Measurements from ENCODE around the gene CCDC9B.
A peak's percentile ranks its signal among the peaks of the same experiment; 100 is the strongest.

CCDC9B gene

DNA sequence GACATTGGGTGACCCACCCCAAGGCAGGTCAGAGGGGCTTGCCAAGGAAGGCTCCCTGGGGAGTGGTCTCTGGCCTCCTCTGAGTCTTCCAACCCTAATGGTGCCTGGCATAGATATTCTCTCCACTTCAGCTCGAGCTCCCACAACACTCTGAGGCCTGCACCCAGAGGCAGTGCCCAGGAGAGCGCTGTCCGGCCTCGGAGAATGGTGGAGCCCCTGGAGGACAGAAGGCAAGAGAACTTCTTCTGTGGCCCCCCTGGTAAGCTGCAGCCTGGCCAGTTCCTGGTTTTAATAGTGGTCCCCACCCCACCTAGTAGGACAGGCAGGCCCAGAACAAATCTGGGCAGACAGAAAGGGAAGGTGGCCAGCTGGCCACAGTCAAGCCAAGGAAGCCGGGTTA is 24.3 kb upstream of the CCDC9B start:
- no peak for DNase-seq

DNA sequence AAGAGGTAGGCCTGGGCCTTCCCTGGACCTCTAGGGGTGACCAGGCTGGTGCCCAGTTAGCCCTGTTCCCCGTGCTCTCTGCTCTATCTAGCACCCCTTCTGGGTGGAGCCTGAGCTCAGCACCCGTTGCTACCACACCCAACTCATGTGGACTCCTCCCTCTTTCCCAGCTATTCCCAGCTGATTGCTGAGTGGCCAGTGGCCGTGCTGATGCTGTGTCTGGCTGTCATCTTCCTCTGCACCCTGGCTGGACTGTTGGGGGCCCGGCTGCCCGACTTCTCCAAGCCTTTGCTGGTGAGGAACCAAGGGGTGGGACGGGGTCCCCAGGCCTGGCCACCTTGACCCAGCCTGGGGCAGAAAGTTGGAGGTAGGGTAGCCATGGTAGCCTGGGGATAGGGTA is 23.5 kb upstream of the CCDC9B start:
- DNase-seq = no peak

DNA sequence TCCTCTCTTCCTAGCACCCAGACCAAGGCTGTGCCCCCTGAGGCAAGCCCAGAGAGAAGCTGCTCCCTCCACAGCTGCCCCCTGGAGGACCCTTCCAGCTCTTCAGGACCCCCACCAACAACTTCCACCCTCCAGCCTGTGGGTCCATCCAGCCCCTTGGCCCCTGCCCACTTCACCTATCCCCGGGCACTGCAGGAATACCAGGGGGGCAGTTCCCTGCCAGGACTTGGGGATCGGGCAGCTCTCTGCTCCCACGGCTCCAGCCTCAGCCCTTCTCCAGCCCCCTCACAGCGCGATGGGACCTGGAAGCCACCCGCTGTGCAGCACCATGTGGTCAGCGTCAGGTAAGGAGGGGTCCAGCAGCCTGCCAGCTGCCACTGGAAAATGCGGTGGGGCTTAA is 22.9 kb upstream of the CCDC9B start:
- DNase-seq = no peak

DNA sequence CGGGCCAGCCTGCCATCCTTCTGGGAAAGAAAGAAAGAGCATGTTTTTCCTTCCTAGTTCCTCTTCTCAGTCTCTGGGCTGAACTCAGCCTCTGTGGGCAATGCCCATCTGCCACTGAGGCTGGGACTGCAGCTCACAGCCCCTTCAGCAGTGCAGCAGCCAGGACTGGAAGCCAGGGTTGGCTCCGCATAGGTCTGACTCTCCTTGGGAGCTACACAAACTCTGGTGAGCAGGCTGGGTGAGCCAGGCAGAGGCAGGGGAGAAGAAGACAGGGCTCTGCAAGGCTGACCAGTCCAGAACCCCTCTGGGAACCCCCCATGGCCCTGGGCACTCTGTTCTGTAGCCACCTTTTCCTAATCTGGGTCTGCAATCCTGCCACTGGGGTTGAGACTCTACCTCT is 20.9 kb upstream of the CCDC9B start:
- DNase-seq = no peak

DNA sequence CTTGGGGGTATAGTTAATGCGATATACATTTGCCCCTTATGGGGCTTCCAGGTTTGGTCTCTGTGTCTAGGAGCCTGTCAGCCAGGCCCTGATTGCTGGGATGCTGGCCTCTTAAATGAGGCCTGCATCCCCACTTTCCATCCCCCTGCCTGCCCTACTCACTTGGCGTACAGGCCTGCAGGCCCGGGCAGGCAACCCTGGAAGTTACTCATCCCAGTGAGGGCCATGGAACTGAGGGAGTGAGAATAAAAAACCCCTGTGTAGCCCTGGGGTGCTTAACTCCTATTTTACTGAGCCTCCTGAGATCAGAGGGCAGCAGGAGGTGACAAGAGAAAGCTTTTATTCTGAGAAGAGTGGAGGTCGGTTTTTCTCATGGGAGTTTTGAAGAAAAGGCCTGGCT is 19.3 kb upstream of the CCDC9B start:
- DNase-seq = no peak

DNA sequence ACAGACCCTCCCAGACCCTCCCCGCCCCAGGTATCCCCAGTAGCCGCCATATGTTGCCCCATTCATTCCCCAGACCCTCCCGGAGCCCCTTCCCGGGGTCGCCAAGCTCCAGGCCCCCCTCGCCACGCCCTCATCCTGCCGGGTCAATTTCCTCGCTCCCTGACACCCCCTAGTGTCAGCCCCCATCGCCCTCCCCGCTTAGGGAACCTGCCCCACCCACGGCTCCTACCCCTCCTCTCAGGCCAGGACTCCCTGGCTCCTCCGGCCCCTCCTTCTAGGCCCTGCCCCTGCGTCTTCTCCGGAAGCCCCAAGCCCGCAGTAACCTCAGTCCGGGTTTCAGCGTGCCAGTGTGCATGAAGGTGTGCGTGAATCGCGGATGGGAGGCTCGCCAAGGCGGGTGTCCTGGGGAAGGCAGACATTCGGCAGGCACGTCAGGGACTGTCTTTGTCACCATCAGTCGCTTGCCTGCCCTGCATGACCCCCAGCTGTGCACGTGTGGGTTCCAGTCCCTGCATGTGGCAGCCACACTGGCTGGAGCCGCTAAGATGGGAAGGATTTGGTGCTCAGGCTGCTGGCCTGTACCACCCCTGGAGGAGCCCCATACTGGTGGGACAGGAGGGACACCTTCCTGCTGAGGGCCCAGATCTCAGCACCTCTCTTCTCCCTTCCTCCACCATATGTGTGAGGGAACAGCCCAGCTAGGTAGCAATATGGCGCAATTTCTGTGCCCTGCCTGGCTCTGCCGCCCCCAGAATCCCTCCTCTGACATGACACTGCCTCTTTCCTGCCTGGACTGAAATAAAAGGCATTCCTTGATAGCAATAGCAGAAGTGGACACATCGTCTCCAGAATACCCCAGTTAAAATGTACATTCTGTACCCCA is 18.0 kb upstream of the CCDC9B start:
- peak; percentile 33 to 45 for DNase-seq

DNA sequence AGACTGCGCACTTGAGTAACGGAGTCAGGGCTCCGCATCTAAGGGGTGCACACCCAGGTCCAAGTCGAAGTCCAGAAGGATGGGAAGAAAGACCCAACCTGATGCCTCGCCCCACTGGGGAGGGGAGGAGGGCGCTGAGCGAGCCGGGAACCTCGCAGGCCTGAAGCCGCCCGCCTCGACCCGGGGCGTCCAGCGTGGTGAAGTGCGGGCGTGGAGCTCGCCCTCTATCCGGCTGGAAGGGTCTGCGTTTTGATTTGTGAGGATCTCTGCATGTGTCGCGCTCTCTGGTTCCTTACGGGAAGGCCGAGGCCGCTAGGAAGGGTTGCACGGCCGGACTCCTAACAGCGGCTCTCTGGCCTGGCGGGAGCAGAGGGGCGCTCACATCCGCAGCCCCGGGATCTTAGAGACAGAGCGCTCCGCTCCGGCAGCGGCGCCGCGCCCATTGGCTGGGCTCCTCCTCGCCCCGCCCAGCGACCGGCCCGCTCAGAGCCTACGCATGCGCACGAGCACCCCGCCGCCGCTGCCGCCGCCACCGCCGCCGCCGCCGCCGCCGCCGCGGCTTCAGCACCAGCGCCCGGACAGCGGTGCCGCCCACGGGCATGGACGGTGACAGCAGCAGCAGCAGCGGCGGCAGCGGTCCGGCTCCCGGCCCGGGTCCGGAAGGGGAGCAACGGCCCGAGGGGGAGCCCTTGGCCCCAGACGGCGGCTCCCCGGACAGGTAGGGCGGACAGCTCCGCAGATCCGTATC is 17.2 kb upstream of the CCDC9B start, which contains the start of gene DISP2:
Gene DISP2 (plus strand): TSS at position 497 of the 748 bp plus-strand sequence. CDS start 103 bp downstream, at position 600.
- DNase-seq = peak; percentile 81 to 87

DNA sequence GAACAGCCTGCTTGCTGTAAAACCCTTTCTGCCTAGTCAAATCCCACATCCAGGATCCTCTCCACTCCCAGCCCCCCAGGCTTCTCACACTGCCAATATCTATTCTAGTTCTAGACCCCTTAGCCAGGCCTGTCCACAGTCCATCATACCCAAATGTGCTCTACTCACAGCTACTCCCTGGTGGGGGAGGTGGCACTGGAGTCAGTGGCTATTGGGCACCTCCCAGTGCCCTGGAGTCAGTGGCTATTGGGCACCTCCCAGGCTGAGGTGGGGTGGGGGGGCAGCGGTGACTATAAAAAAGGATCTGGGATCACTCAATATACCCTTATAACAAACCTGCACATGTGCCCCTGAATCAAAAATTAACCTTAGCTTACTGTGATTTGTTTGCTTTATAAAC is 16.5 kb upstream of the CCDC9B start:
- DNase-seq = no peak

DNA sequence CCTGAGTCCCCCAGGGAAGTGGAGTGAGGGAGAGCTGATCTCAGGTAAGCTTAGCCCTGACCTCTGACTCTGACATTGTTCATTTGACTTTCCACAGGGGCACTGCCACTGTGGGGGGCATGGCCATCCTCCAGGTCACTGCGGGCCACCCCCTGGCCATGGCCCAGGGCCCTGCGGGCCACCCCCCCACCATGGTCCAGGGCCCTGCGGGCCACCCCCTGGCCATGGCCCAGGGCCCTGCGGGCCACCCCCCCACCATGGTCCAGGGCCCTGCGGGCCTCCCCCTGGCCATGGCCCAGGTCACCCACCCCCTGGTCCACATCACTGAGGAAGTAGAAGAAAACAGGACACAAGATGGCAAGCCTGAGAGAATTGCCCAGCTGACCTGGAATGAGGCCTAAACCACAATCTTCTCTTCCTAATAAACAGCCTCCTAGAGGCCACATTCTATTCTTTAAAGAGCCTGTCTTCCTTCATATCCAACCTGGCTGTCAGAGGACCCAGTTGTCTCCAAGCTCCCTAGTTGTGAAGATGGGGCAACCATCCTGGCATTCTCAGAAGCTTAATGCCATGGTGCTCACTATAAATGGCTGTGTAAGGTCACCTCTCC is 15.3 kb upstream of the CCDC9B start:
- no peak for DNase-seq

DNA sequence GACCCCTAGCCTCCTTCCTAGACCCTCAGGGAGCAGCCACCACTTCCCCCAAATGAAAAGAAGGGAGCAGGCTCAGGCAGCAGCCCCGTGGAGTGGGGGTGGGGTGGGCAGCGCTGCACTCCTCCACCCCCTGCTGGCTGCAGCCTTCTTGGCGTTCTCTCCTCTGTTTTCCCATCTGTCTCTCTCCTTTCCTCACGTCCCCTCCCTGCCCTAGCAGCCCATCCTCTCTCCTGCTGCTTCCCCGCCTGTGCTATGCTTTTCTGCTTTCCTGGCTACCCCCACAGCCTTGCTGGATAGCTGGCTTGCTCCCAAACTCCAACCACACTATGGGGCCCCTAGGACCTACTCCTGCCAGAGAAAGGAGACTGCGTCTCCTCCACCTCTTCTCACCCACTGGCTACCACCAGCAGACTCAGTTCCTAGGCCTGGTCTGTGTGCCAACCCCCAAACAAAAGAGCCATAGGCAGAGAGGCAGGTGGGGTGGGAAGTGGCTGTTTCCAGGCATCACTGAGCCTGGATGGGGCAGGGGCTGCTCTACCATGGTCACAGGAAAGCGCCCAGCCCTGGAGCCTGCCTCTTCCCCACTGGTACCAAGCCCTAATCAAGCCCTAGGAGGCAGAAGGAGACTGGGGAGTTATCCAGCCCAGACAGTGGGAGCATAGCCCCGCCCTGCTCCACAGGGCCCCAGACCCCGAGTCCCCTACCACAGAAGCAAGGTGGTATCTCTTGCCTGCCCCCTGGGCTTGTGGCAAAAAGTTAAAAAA is 13.9 kb upstream of the CCDC9B start:
- no peak for DNase-seq

DNA sequence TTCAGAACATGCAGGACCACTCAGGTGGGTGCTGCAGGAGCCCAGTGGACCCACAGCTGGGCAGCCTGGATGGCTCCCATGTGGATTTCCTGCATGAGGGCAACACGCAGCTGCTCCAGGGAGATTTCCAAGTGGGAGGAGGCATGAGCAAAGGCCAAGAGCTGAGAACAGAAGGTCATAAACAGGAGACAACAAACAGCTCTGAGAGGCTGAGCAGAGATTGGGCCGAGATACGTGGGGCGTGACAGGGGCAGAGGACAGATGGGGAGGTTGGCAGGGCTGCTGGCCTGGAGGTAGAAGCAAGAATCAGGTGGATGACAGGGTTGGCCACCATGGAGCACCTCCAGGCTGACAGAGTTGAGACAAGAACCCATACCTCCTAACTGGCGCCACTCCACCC is 13.0 kb upstream of the CCDC9B start:
- no peak for DNase-seq

DNA sequence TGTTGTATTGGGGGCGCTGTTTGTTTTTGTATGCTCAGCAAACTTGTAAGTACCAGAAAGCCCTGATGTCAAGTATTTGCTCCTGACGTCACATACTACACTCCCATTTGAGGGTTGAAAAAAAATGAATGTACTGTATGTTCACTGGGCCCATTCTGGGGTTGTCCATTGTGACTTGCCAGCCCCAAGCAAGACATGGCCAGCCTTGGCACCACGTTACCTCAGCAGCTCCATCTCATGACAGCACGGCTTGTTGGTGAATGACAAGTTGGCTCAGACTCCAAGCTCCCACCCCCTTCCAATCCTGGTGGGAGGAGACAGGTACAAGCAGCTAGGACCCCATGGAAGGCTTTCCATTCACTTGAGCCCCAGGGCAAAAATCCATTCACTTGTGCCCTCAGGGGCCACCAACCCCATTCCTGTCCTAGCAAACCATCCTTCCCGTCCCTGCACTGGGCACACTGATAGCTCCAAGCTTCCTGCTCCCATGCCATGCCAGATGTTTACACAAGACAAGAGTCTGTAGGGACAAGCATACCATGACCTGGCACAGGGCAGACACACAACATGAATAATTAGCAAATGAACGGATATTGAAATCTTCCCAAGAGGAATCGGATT is 11.7 kb upstream of the CCDC9B start:
- DNase-seq = no peak

DNA sequence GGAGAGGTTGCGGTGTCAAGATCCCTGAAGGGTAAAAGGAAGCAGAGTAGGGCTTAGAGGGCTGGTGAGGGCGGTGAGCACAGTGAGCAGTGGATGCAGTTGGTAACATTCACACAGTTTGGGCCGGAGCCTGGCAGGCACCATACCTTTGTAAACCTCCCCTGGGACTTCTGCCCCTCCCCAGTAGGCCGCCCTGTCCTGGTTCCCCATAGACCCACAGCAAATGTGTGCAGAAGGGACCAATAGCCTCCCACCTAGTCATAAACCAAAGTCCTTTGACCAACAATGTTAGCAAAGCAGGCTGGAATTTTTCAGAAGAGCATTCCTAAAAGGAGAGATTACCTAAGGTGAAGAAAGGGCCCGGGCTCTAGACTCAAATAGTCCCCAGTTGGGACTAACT is 8.4 kb upstream of the CCDC9B start:
- DNase-seq = no peak

DNA sequence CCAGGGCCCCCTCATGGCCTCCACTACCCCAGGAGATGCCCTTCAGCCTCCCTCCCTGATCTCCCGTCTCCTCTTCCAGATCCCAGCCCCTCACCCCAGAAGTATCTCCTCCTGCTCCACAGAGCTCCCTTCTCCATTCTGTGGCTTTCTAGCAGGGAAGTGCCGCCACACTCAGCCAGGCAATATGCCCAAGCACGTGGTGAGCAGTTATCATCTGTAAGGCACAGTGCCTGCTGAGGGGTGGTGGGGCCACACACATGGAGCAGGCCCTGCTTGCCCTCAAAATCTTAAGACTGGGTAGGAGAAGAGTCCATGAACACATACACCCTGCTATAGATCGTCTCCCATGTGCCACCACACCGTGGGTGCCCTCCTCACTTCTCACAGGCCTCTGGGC is 7.7 kb upstream of the CCDC9B start:
- no peak for DNase-seq

DNA sequence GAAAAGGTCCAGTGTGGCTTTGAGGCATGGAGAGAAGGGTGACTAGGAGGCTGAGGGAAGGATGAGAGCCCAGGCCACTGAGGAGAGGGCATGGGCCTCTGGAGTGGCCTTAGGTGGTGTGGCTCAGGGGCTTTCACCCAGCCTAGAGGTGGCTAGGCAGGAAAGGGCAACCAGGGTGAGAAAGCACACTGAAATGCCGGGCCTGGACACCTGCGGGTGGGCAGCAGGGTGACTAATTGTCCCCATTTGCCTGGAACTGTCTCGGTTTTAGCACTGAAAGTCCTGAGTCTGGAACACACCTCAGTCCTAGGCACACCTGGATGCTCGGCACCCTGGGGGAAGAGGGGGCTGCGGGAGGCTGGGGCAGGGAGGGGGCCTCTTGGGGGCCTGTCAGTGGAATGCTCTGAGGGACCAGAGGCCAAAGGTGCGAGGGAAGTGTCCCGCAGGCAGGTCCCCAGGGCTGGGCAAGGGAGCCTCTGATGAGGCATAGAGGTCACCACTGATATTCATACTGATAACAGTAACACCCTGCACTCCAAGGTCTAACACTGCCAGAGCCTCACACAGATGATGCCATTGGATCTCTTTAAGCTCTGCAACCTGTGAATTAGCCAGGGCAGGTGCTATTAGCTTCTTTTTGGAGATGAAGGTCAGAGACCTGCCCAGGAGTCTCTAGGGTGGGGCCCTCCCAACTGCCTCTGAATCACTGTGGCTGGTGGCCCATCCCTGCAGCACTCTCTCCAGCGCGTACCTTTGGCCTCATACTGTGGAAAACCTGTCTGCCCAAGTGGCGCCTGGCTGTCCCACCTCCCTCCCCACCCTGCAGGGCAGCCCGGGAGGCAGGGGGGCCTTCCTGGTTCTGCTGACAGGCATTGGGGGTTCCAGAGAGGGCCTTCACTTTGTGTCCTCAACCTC is 7.1 kb upstream of the CCDC9B start:
- DNase-seq = no peak

DNA sequence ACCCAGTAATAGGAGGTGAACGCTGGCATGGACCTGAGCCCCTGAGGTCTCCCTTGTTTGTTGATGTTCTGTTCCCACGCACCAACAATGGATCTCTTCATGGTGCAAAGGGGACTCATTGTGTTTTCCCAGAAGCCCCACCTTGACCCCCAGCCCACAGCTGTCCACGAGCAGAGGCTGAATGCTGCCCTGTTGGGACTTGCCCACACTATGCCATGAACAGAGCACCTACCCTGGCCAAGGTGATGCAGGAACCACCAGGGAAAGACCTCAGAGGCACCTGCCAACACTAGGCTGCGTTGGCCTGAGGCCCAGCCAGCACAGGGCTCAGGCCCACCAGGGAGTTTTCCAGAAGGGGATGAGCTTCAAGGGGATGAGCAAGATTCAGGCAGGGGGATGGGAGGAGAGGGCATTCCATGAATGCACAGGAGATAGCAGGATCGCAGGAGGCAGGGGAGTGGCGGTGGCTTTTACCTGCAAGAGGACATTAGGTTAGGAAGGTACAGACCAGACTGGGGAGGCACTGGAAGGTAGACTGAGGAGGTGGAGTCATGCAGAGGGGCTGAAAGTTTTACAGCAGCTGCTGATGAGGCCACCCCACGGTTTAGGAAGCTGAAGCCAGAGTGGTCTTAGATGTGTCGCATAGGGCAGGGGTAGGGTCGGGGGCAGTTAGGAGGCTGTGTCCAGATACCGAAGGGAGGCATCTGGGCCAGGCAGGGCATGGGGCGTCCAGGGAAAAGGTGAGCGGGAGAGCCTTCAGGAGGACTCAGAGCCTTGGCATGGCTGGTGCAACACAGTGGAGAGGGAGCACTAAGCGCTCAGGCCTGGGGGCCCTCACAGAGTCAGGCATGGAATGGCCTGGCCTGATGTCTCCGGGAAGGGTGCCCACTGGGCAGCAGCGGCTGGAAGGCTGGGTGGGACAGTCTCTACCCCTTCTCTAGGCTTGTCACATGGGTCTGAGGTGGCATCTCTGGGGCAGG is 6.1 kb upstream of the CCDC9B start:
- DNase-seq = no peak

DNA sequence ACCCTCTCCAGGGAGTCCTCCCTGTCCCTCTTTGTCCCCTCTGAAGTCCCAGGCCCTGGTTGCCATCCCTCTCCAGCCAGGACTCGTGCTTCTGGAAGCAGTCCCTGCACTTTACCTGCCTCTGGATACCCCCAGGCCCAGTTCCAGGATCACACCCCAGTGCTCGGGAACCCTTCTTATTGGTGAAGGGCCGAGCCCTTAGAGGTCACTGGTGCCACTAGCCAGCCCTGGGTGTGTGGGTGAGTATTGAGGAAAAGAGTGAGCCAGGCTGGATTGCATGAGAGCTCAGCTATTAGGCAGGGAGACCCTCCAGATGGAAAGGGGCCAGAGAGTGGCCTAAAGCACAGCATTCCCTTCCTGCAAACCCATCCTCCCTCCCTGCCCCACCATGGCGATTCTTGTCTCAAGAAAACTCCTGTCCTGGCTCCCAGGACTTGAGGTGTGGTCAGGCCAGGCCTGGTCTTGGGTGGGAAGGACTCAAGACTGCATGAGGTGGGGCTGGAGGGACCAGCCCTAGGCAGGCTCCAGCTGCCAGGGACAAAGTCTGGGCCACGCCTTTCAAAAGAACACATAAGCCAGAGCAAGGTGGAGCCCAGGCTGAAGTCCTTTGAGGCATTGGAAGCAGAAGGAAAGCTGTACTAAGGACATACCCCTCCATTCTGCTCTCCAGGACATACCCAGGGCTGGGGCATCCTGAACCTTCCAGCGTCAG is 5.3 kb upstream of the CCDC9B start:
- DNase-seq = no peak

DNA sequence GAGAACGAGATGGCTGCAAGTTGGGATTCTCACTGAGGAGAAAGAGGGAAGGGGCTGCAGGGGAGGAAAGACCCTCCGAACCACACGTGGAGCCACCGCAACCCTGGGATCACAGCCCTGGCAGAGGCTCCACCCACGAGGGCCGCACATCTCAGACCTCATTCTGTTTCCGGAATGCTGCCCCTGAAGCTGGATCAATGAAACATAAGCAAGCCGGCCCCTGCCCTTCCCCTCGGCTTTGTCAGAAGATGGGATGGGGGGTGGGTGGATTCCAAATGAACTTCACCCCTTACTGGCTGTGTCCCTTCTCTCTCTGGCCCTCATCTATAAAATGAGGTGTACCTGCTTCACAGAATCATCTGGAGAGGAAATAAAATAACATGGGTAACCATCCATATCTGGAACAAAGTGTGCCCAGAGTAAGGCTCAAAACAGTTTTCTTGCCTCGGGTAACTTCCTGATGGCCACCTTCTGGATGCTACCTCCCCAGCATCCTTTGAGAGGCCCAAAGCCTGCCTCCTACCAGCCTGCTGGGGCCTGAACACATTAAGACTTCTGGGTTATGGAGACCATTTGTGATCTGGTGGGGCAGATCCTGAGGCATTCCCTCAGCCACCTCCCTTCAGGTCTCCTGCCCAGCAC is 4.6 kb upstream of the CCDC9B start:
- no peak for DNase-seq

DNA sequence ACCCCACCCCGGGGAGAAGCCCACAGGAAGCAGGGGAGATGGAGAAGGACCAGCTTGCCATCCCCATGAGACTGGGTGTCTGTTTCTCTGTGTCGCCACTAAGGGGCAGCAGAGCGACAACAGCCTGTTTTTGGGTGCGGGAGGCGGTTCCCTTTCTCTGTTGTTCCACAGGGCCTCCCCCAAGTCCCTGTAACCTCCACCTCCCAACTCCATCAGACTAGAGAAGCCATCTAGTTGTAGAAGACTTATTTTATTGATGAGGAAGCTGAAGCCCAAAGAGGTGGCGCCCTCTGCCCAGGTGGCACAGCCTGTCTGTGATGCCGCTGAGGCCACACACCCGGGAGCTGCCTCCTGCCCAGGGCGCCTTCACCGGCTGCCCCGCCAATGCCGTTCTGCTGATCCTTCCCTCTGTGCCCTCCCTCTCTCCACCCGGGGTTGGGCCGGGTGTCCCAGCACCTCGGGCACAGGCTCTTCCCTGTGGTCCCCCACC is 3.9 kb upstream of the CCDC9B start:
- peak; percentile 69 to 74 for DNase-seq

Measured in activated CD4-positive, alpha-beta T cell treated with anti-CD3 and anti-CD28 coated beads for 4 hours (primary cell).